ENCODE results near the gene KLF12. TPM values are rescaled to one million over a fixed set of nuclear protein-coding genes. Genes with fewer than 3 reads are reported as not detected.

Gene KLF12
- total RNA-seq, 2 experiments from 2014 or later, result 24.5 to 25.5 TPM

GRCh38 chr13:74154981-74155380, 20.8 kb upstream of the KLF12 start:
- Mint-ChIP-seq H3K4me1 (ENCODE audit: low read depth) (no peaks in the 10 kb centered on the region), H3K27me3 (no peaks in the 10 kb centered on the region), H3K36me3 (no peaks in the 10 kb centered on the region), H3K4me3 (no peak overlapping the region), H3K9me3 (no peaks in the 10 kb centered on the region), H3K27ac (no peak overlapping the region)
- DNase-seq, result no peak
- POLR2A ChIA-PET, result no interaction called here
- intact Hi-C loops (cut with micrococcal nuclease), result no loop called here
- CTCF ChIA-PET, result interaction anchor here (1.4 kb wide), 1 partner anchor 19 kb away, joined by 4 read pairs; no protein-coding TSS in a partner anchor

DNA sequence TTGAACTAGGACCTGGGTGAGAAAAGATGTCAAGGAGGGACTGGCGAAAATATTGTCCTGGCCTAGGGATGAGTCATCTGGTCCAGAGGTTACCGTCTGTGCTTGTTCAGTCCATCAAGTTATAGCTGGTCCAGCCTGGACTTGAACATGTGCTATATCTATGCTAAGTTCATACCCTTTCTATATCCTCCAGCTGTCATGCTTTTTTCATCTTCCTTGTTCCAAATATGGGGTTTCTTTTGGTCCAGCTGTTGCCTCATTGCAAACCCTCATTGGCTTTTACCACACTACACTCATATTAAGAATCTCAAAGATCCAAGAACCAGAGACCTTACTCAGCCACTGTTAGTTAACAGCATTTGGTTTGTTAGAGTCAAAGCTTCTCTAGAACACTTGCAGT, 19.1 kb upstream of the KLF12 start:
- intact Hi-C loops (cut with micrococcal nuclease), result no loop called here
- ChIA-PET POLR2A (no interaction called here), CTCF (interaction anchor here (1.4 kb wide), 1 partner anchor 115 kb away, joined by 3 read pairs; no protein-coding TSS in a partner anchor)
- Mint-ChIP-seq H3K9me3 (no peaks in the 10 kb centered on the region), H3K4me3 (no peak overlapping the region), H3K27me3 (no peaks in the 10 kb centered on the region), H3K4me1 (ENCODE audit: low read depth) (no peaks in the 10 kb centered on the region), H3K27ac (no peak overlapping the region), H3K36me3 (no peaks in the 10 kb centered on the region)
- no peak for DNase-seq

DNA sequence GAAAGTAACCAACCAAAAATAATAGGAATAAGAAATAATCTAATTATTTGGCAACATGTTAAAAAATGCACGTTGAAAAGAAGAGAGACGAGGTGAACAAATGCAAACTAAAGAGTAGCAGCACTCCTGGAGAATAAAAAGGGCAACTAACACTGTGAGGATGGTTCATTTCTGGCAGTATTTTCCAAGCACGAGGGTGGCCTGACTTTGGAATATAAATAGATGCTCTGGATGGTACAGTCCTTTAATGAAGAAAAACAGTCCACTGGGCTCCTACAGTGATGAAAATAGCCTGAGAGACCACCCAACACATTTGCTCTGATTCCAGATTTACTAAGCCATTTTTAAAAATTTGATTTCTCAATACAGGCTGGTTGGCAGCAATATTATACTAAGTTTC, 17.7 kb upstream of the KLF12 start:
- H3K27ac Mint-ChIP-seq, result no peak overlapping the region
- H3K4me3 Mint-ChIP-seq, result no peak overlapping the region
- CTCF ChIA-PET, result interaction anchor here (0.8 to 1.4 kb wide), 2 partner anchors 16 to 117 kb away, joined by 3 to 4 read pairs; no protein-coding TSS in a partner anchor
- intact Hi-C loops (cut with micrococcal nuclease), result no loop called here
- DNase-seq, result no peak
- no peaks in the 10 kb centered on the region for H3K4me1 Mint-ChIP-seq (ENCODE audit: low read depth)
- POLR2A ChIA-PET, result no interaction called here
- H3K36me3 Mint-ChIP-seq, result no peaks in the 10 kb centered on the region
- no peaks in the 10 kb centered on the region for H3K27me3 Mint-ChIP-seq
- H3K9me3 Mint-ChIP-seq, result no peaks in the 10 kb centered on the region

- Mint-ChIP-seq H3K9me3 (no peaks in the 10 kb centered on the region), H3K4me3 (no peak overlapping the region), H3K27ac (no peak overlapping the region), H3K27me3 (no peaks in the 10 kb centered on the region), H3K4me1 (ENCODE audit: low read depth) (no peaks in the 10 kb centered on the region), H3K36me3 (no peaks in the 10 kb centered on the region)
- ChIA-PET CTCF (interaction anchor here (1.5 kb wide), 1 partner anchor 10 kb away, joined by 3 read pairs; no protein-coding TSS in a partner anchor), POLR2A (no interaction called here)
- no peak for DNase-seq
- intact Hi-C loops (cut with micrococcal nuclease), result no loop called here
Observed at GRCh38 chr13:74148352-74148751, 14.1 kb upstream of the KLF12 start.

DNA sequence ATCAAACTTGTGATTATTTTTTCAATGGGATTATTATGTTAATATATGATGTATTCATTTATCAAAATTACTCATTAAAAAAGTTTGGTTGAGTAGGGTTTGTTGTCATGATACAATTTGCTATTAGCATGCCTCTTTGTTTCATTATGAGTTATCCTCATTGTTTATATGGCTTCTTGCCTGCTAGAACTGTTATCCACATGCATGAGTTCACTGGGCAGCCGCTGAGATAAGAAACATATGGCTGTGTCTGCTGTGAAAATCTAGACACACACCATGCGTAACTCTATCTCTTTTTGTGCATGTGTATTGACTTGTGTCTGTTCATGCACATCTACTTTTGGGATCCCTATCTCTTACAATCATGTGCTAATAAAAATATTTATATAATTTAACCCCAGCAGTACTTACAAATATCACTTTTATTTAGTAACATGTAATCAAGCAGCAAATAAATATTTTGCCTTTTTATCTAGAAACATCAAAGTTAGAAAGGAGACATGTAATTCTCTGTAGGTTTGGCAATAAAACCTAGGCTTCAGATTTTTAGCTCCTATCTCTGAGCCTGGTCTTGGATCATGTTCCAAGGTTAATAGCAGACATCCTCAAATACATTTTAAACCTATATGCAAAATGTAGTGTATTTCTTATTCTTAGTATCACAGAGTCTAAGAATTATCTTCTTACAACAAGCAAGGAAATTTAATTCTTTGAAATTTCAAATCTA, 11.2 kb upstream of the KLF12 start:
- intact Hi-C loops (cut with micrococcal nuclease), result no loop called here
- no peak overlapping the region for H3K27ac Mint-ChIP-seq
- no peaks in the 10 kb centered on the region for H3K9me3 Mint-ChIP-seq
- CTCF ChIA-PET, result no interaction called here
- no peaks in the 10 kb centered on the region for H3K4me1 Mint-ChIP-seq (ENCODE audit: low read depth)
- POLR2A ChIA-PET, result no interaction called here
- no peak for DNase-seq
- no peaks in the 10 kb centered on the region for H3K27me3 Mint-ChIP-seq
- no peaks in the 10 kb centered on the region for H3K36me3 Mint-ChIP-seq
- H3K4me3 Mint-ChIP-seq, result no peak overlapping the region

DNA sequence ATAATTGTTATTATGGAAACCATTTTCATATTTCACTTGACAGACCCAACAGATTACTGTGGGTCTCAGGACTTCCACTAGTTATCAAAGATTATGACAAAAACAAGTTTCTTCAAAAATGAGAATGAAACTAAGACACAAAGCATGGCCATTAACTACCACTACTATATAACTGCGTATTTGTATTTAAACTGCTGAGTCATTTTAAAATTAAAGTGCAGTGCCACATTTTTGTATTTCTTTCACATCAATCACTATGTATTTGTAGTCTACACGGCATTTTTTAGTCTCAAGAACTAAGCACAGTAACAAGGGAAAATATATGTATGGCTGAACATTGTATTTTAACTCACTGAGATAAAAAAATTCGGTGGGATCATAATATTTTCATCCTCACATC, 10.1 kb upstream of the KLF12 start:
- no peaks in the 10 kb centered on the region for H3K4me1 Mint-ChIP-seq (ENCODE audit: low read depth)
- DNase-seq, result no peak
- H3K4me3 Mint-ChIP-seq, result no peak overlapping the region
- H3K27me3 Mint-ChIP-seq, result no peaks in the 10 kb centered on the region
- ChIA-PET POLR2A (no interaction called here), CTCF (no interaction called here)
- H3K36me3 Mint-ChIP-seq, result no peaks in the 10 kb centered on the region
- H3K27ac Mint-ChIP-seq, result no peak overlapping the region
- H3K9me3 Mint-ChIP-seq, result no peaks in the 10 kb centered on the region
- intact Hi-C loops (cut with micrococcal nuclease), result no loop called here

- H3K4me3 Mint-ChIP-seq, result no peak overlapping the region
- ChIA-PET CTCF (interaction anchor here (0.6 kb wide), 1 partner anchor 157 kb away, joined by 3 read pairs; no protein-coding TSS in a partner anchor), POLR2A (no interaction called here)
- intact Hi-C loops (cut with micrococcal nuclease), result no loop called here
- H3K36me3 Mint-ChIP-seq, result no peaks in the 10 kb centered on the region
- H3K27ac Mint-ChIP-seq, result no peak overlapping the region
- H3K4me1 Mint-ChIP-seq (ENCODE audit: low read depth), result no peaks in the 10 kb centered on the region
- H3K9me3 Mint-ChIP-seq, result no peaks in the 10 kb centered on the region
- no peaks in the 10 kb centered on the region for H3K27me3 Mint-ChIP-seq
- no peak for DNase-seq
Observed at GRCh38 chr13:74142257-74142656, 8.1 kb upstream of the KLF12 start.

- peaks cover 1% of the 10 kb centered on the region for H3K27me3 Mint-ChIP-seq
- H3K4me3 Mint-ChIP-seq, result no peak overlapping the region
- H3K4me1 Mint-ChIP-seq (ENCODE audit: low read depth), result no peaks in the 10 kb centered on the region
- POLR2A ChIA-PET, result no interaction called here
- no peak for DNase-seq
- H3K36me3 Mint-ChIP-seq, result peaks cover 5% of the 10 kb centered on the region
- intact Hi-C loops (cut with micrococcal nuclease), result loop anchor here (5.0 to 10.0 kb wide), 3 partner anchors 1227 to 1411 kb away; partner anchors contain the start of genes BORA, DIS3, MZT1 and PIBF1
- no peak overlapping the region for H3K27ac Mint-ChIP-seq
- CTCF ChIA-PET, result interaction anchor here (0.7 to 1.1 kb wide), 3 partner anchors 10 to 149 kb away, joined by 3 to 4 read pairs (median 3); no protein-coding TSS in a partner anchor
- H3K9me3 Mint-ChIP-seq, result no peaks in the 10 kb centered on the region
Observed at GRCh38 chr13:74138241-74138640, 4.0 kb upstream of the KLF12 start.

DNA sequence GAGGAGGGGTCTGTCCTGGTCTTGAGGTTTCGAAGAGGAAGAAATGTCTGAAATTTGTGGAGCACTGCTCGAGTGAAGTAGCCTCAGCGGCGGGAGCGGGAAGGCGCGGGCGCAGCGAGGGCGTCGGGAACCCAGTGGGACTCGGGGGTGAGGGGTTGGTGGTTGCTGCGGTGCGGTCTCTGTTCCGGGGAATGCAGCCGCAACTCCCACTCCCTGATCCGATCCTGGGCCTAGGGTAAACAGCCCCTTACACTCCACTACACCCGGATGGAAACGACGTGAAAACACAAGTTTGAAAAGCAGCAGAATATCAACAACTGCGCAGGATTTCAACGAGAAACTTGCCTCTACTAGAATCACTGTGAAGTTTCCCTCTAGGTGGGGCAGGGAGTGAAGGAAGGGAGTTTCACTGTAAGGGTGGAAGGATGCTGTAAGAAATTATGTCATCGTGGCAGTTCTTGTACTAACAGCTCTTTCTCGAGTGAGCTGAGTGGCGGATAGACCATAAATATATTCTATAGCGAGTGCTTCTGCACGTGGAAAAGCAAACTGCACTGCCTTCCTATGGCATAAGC, 2.0 kb upstream of the KLF12 start:
- no peak overlapping the region for H3K4me3 Mint-ChIP-seq
- H3K36me3 Mint-ChIP-seq, result peaks cover 6% of the 10 kb centered on the region
- H3K27me3 Mint-ChIP-seq, result peaks cover 1% of the 10 kb centered on the region
- ChIA-PET POLR2A (interaction anchor here (1.6 to 3.8 kb wide), 4 partner anchors 74 to 151 kb away, joined by 6 to 21 read pairs (median 11); no protein-coding TSS in a partner anchor), CTCF (interaction anchor here (0.6 to 2.0 kb wide), 7 partner anchors 15 to 1083 kb away, joined by 3 to 18 read pairs (median 4); no protein-coding TSS in a partner anchor)
- DNase-seq, result peak; percentile 66
- H3K4me1 Mint-ChIP-seq (ENCODE audit: low read depth), result peaks cover 9% of the 10 kb centered on the region
- intact Hi-C loops (cut with micrococcal nuclease), result loop anchor here (5.0 to 10.0 kb wide), 3 partner anchors 1229 to 1409 kb away; partner anchors contain the start of genes BORA, DIS3, MZT1 and PIBF1
- no peaks in the 10 kb centered on the region for H3K9me3 Mint-ChIP-seq
- H3K27ac Mint-ChIP-seq, result no peak overlapping the region

- ChIA-PET POLR2A (interaction anchor here (1.6 to 3.8 kb wide), 5 partner anchors 73 to 152 kb away, joined by 6 to 21 read pairs (median 14); no protein-coding TSS in a partner anchor), CTCF (interaction anchor here (0.9 to 2.0 kb wide), 5 partner anchors 16 to 1084 kb away, joined by 3 to 18 read pairs (median 4); no protein-coding TSS in a partner anchor)
- peak; percentile 77 for DNase-seq
- peaks cover 15% of the 10 kb centered on the region for H3K4me1 Mint-ChIP-seq (ENCODE audit: low read depth)
- peak overlapping the region; percentile 83 for H3K27ac Mint-ChIP-seq
- intact Hi-C loops (cut with micrococcal nuclease), result loop anchor here (2.0 to 10.0 kb wide), 5 partner anchors 193 to 1408 kb away; partner anchors contain the start of genes BORA, DIS3, MZT1 and PIBF1
- H3K9me3 Mint-ChIP-seq, result no peaks in the 10 kb centered on the region
- no peak overlapping the region for H3K4me3 Mint-ChIP-seq
- peaks cover 1% of the 10 kb centered on the region for H3K27me3 Mint-ChIP-seq
- H3K36me3 Mint-ChIP-seq, result peaks cover 6% of the 10 kb centered on the region
Observed at GRCh38 chr13:74135326-74136083, 1.3 kb upstream of the KLF12 start.

DNA sequence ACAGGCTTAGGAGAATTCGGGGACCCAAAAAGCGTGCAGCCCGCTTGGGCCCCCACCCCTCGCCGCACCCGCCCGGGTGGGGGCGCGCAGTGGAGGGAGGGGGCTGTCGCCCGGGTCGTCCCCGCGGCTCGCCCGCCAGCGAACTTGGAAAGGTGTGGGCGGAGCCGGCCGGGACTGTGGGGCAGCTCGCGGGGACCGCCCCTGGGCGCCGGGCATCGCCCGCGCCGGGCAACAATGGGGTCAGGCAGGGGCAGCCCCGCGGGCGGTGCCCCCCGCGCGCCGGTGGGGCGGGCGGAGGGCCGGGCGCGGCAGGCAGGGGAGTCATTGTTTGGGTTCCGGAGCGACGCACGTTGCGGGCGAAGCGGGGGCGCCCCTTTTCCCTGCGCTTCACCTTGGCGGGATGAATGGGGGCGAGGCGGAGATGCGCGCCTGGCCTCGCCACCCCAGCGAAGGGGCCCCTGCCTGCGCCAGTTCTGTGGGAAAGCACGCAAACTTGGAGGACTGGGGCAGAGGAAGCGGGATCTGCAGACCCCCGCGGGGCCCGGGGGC, 647 bp upstream of the KLF12 start:
- Mint-ChIP-seq H3K9me3 (no peaks in the 10 kb centered on the region), H3K36me3 (peaks cover 6% of the 10 kb centered on the region), H3K27me3 (peaks cover 1% of the 10 kb centered on the region), H3K4me3 (no peak overlapping the region), H3K4me1 (ENCODE audit: low read depth) (peaks cover 22% of the 10 kb centered on the region), H3K27ac (peak overlapping the region; percentile 83)
- ChIA-PET CTCF (interaction anchor here (1.1 to 2.0 kb wide), 3 partner anchors 72 to 153 kb away, joined by 3 to 18 read pairs (median 4); no protein-coding TSS in a partner anchor), POLR2A (interaction anchor here (1.9 to 3.8 kb wide), 5 partner anchors 72 to 152 kb away, joined by 6 to 21 read pairs (median 14); no protein-coding TSS in a partner anchor)
- intact Hi-C loops (cut with micrococcal nuclease), result loop anchor here (1.0 to 10.0 kb wide), 8 partner anchors 152 to 1408 kb away; partner anchors contain the start of genes BORA, DIS3, KLF5 and MZT1
- peak; percentile 86 for DNase-seq
